M059J (cell line): Measurements from ENCODE around the gene BCKDK. TPM values are rescaled to one million over a fixed set of nuclear protein-coding genes. Genes with fewer than 3 reads are reported as not detected.
"Not testable (repeated sequence)": the region's sequence is repeated elsewhere in the genome, so short reads cannot be mapped to it uniquely, and the experiment has no call there.

ENCODE experiments used
- DNase-seq: peaks from one replicate; pipeline ENCODE4 v3.0.0-alpha.2; 2012; ENCODE audit warnings: low read depth
- total RNA-seq: library from RNA; depleted of rRNA; stranded (reverse); fragments of >200 nt; shearing (Covaris generic); gene quantifications from 2 replicates; pipeline ENCODE4 v1.2.3, GENCODE V29; 2014

BCKDK gene
- total RNA-seq, 1 experiment from 2014 or later: 57.7 TPM

DNA sequence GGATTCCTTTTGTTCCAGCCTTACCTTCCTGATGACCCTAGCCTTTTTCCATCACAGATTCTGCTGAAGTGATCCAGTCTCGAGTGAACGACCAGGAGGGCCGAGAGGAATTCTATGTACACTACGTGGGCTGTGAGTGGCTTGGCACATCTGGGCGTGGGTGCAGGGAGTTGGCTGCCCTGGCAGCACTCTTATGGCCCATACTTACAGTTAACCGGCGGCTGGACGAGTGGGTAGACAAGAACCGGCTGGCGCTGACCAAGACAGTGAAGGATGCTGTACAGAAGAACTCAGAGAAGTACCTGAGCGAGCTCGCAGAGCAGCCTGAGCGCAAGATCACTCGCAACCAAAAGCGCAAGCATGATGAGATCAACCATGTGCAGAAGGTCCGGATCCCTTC is 11.9 kb downstream of the BCKDK start:
- DNase-seq: no peak

DNA sequence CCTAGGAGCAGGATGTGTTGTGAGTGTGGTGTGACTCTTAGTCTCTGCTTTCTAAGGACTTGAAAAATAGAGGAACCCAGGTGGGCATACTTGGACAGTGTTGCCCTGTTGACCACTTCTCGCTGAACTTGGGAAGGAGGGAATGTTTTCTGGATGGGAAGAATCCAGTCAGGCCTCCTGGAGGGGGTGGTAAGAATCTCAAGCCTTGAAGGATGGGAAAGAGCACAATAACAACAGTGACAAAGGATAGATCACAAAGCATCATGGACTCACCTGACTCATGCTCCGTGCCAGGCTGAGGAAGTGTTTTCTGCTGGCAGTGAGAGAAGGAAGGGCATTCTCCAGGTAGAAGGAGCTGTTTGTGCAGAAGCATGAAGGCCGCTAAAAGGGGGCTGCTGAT is 17.7 kb downstream of the BCKDK start:
- no peak for DNase-seq

DNA sequence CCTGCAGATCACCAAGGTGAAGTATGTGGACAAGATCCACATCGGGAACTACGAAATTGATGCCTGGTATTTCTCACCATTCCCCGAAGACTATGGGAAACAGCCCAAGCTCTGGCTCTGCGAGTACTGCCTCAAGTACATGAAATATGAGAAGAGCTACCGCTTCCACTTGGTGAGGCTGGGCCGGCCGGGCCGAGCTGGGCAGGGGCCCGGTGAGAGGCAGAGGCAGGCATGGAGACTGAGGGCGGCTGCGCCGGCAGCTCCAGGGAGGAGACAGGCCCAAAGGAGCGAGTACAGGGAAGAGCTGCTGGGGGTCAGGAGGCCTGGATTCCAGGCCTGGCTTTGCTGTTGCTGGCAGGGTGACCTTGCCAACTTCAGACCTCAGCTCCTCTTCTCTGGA is 19.0 kb downstream of the BCKDK start:
- DNase-seq: no peak

DNA sequence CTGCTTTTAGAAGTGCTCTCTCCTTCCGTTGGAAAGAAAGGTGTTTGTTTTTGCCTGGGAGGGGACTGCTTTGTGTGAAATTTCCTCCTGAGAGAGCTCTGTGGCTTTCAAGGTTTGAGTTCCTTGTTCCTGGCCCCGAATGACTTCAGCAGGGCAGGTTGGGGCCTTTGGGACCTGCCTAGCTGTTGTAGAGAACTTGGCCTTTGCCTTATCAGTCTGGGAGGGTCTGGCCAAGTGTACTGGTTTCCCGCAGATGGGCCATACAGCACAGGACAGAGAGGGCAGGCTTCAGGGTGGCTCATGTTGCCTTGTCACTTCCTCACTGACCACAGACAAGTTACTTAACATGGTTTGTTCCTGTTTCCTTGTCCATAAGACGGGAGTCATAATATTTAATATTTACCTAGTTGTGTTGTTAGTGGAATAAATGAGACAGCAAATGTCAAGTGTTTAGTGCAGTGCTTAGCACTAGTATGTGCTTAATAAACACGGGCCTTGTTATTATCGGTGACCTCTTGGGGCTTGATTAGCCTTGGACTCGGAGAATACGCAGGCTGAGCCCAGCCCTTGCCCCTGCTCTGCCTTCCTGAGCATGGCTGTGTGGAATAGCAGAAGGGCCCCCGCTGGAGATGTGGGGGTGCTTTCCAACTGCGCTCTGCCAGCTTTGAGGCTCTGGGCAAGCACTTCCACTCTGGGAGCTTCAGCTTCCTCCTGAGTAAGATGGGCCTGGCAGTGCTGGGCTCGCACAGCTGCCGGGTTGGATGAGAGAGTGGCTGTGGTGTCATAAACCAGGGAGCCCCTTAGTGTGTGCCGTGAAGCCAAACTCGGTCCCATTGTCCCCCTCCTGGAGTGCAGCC is 20.8 kb downstream of the BCKDK start:
- no peak for DNase-seq

DNA sequence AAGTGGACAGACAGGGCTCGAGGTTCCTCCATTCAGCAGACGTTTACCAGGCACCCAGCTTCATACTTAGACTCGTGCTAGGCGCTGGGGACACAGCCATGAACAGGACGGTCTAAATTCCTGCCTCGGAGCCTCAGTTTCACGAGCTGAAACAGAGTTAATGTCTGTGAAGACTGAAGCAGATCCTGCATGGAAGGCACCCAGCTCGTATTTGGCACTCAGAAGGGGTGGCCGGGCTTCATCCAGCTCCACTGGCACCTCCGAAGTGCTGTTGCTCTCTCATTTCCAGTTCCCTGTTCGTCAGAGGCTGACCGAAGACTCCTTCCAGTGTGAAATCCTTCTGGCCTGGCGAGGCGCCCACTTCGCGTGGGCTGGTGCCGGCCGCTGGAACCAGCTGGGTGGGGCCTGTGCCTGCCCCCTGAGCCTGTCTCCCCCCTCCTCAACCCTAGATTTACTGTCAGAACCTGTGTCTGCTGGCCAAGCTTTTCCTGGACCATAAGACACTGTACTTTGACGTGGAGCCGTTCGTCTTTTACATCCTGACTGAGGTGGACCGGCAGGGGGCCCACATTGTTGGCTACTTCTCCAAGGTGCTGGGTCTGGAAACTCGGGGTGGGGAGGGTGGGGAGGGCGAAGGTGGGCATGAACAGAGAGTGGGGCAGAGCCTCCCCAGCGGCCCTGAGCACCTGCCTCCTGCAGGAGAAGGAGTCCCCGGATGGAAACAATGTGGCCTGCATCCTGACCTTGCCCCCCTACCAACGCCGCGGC is 21.6 kb downstream of the BCKDK start:
- DNase-seq: no peak

DNA sequence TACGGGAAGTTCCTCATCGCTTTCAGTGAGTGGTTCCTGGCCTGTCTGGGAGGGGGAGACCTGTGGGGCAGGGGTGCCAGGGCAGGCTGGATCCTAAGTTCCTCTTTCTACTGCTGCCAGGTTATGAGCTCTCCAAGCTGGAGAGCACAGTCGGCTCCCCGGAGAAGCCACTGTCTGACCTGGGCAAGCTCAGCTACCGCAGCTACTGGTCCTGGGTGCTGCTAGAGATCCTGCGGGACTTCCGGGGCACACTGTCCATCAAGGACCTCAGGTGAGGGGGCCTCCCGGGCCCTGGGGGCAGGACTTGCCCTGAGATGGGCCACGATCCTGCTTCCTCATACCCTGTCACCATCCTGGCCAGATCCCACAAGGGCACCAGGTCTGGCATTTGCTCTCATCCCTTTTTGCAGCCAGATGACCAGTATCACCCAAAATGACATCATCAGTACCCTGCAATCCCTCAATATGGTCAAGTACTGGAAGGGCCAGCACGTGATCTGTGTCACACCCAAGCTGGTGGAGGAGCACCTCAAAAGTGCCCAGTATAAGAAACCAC is 22.2 kb downstream of the BCKDK start:
- no peak for DNase-seq

DNA sequence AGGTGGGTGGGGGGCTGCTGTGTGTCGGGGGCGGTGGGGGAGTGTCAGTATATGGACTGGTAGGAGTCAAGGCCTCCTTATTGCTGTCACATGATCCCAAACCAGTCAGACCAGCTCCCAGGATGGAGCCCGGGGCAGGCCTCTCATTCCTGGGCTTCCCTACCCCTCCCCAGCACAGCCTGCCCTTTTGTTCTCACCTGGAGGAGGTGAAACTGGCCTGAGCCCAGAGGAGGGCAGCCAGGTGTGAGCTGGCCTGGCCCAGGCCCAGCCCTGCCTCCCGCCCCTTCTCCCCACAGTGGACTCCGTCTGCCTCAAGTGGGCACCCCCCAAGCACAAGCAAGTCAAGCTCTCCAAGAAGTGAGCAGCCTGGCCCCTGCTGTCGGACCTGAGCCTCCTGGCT is 22.7 kb downstream of the BCKDK start:
- no peak for DNase-seq

DNA sequence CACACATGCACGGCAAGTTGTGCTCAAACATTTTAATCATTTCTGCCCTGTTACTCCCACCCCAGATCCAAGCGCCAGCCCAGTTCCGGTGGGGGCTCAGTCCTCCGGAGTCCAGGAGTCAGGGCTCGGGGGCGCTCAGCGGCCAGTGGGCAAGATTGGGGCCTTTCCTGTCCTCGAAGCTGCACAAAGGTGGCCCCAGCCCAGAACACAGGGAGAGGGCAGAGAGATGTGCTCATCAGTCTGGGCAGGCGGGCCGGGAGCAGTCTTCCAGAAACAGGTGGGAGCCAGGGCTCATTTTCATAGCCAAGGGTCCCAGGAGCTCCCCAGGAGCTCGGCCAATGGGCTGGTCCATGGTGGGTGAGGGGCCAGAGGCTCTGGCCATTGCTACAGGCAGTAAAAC is 23.2 kb downstream of the BCKDK start:
- no peak for DNase-seq

DNA sequence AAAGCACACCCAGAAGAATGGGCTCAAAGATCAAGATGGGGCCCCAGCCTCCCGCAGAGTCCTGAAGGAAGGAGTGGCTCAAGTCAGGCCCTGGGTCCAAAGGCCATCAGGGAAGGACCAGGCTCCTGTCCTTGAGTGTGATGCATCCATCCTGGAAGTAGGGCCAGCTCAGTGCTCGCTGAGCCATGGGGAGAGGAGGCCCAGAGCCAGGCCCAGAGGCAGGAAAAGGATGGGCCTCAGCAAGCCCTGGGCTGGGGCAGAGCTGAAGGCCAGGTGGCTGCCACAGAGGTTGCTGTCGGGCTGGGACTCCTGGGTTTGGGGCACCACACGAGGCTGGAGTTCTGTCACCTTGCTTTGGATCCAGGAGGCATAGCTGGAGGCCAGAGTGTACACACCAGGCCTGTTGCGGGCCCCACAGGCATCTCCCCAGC is 23.7 kb downstream of the BCKDK start:
- no peak for DNase-seq

DNA sequence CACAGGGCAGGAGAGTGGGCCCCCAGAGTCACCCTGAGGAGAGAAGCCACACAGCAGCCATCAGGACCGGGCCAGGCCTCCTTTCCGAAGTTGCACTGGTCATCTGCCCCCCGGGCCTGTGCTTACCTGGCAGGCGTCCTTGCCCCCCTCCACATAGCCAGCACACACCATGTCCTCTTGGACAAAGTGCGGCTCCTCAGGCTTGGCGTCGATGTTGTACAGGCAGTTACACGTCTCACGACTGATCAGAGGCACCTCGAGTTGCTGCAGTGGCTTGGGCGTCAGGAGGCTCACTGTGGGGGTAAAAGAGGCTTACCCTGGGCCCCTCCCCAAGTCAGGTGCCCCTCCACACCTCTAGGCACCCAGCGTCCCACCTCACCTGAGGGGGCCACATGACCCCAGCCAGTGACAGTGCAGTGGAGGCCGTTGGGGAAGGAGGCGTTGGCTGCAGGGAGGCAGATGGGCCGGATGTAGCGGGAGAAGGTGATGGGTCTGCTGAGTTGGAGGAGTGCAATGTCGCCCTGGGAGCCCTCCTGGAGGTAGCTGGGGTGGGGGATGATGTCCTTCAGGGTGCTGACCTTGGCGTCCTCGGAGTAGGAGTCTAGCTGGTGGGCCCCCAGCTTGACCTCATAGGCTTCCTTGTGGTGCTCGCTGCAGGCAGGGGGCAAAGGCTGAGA is 24.3 kb downstream of the BCKDK start:
- DNase-seq: no peak

DNA sequence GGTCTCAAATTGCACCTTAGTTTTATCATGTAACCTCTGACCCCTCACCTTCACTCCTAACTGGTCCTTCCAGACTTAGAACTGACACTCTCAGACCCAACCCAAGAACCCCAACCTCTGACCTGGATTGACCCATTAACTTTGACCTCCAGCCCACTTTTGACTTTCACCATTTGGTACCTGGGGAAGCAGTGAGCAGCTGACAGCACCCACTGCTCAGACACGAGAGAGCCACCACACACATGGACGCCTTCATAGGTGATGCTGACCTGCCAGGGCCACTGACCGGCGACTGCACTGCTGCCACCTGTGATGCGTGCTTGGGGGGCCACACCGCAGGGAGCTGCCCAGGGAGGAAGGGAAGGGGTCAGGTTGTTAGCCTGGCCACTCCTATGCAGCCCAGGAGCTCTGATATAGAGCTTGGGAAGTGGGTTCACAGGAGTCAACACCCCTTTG is 24.9 kb downstream of the BCKDK start:
- DNase-seq: no peak

DNA sequence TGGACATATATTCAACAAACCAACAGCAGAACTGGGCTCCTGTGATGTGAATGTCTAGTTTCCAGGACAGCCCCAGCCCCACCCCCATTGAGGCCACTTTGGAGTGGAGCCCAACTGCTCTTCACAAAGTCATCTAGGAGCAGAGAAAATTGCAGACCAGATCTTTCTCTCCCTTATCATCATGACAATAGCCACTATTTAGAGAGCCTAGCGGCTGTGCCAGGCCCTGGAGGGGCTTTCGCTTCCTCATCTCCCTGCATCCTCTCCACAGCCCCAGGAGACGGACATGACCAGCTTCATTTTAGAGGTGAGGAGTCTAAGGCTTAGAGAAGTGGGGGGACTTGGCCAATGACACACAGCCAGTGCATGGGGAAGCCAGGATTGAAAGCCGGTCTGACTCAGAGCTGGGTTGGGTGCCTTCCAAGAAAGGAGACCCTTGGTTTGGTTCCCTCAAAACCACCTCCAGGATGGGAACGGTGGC is 25.9 kb downstream of the BCKDK start:
- peak; percentile 52 for DNase-seq

DNA sequence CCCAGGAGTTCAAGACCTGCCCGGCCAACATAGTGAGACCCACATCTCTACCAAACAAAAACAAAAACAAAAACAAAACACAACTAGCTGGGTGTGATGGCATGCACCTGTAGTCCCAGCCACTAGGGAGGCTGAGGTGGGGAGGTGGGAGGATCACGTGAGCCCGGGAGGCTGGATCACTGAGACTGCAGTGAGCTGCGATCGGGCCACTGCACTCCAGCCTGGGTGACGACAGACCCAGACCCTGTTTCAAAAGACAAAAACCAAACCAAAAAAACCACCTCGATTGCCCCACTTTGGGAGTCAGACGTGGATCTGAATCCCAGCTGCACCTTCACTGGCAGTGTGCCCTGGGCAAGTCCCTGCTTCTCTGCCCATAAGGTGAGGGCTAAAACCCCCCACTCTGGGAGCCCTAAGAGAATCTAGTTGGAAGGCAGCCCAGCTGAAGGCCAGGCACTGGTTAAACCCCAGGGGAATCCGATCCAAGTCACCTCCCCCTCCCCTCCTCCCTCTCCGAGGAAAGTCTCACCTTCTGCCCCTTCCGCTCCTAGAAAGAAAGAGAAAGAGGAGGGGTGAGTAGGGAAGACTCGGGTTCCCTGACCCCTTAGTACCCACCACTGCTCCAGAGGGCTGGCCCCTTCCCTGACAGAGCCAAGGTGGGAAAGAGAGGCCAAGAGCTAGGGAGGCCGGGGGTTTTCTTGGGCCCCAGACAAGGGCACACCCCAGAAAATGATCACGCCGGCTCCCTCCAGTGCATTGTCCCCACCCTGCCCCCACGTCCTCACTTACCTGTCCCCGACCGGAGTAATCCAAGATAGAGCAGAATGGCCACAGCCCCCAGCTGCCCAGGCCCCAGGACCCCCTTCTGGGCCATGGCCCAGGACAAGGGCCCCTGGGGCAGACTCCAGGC is 26.7 kb downstream of the BCKDK start:
- no peak for DNase-seq

DNA sequence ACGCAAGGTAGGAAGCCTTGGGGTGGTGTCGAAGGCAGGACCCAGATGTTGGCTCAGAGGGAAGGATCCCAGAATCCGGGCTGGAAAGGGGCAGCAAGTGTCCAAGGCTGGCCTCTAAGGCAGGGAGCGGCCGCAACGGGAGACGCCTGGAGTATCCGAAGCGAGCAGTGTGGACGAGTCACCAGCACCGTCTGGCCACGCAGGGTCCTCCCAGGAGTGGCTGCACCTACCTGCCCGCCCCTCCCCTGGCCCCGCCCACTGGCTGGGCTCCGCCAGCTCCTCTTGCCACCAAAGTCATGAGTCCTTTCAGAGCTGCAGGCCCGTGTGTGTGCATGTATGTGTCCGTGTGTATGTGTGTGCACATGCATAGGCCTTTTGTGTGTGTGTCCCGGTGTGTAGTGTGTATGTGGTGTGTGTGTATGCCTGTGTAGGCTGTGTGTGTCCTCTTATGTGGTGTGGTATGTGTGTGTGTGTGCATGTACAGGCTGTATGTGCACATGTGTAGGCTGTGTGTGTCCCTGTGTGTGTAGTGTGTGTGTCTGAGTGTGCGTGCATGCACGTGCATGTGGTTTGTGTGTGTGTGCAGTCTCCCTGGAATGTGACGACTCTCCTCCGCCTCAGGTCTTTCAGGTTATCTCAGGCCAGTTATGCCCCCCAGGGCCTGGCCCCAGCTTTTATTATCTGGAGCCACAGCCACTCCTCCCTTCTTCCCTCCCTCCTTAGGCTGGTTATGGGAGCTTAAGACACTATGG is 27.5 kb downstream of the BCKDK start, which contains the start of gene PRSS8:
Gene PRSS8, minus strand, starts transcription at position 193 of the 752 bp plus-strand sequence. CDS start 229 bp downstream, outside the sequence.
- DNase-seq: peak; percentile 32

DNA sequence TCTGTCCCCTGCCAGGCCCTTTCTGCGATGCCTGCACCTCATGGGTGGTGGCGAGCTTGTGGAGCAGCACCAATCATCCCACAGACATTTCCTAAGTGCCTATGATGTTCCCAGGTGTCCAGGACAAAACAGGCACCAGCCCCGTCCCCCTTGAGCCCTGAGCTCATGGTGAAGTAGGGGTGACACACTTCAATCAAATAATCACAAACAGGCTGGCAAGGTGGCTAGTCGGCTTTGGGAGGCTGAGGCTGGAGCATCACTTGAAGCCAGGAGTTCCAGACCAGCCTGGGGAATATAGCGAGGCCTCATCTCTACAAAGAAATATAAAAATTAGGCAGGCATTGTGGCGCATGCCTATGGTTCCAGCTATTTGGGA is 28.1 kb downstream of the BCKDK start:
- DNase-seq: no peak

DNA sequence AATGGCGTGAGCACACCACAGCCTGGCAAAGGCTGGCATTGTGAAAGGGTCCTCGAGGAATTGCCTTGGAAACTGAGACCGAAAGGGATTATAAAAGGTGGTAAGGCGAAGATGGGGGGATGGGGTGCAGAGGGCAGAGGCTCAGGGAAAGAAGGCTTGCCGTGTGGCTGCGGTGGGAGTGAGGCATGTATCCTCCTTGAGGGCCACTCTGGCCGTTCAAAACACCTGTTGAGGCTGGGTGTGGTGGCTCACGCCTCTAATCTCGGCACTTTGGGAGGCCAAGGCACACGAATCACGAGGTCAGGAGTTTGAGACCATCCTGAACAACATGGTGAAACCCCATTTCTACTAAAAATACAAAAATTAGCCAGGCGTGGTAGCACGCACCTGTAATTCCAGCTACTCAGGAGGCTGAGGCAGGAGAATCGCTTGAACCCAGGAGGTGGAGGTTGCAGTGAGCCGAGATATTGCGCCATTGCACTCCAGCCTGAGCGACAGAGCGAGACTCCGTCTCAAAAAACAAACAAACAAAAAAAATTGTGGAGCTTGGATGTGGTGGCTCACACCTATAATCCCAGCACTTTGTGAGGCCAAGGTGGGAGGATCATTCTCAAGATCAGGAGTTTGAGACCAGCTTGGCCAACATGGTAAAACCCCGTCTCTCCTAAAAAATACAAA is 28.8 kb downstream of the BCKDK start:
- not testable (repeated sequence) for DNase-seq

DNA sequence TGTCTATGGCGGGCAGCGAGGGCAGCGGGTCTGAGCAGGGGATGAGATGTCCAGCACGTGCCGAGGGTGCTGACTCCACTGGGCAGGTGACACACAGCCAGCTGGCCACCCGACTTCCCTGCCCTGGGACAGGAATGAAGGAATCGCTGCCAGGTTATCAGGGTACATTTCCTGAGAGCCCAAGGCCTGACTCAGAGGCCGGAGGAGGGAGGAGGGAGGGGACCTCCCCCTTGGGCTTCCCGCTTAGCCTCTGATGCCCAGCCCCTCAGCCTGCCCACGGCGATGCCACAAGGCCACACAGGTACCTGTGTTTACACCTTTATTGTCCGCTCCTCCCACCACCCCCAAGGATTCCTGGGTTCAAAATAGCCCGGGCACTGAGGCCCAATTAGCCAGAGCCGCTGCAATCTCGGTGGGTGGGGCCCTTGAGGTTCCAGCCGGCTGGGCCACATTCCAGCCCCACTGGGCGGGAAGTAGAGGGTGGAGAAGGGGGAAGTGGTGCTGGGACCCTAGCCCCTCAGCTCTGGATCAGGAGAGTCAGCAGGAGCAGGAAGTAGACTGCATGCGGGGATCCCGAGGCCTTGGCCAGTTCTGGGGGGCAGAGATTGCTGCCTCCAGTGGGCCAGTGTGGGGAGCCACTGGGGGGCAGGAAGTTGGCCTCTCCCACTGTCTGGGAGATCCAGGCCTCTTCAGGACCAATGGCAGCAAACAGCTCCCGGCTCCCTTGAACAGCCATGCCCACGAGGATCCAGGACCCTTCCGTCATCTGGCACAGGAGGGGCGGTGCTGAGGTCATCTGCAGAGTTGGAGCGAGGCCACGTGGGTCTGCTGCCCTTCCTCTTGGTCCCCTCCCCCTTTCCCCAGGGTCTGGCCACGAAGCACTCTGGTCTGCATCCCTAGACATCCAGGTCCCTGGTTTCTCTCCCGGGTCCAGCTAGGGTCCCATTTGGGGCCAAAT is 30.7 kb downstream of the BCKDK start:
- DNase-seq: peak; percentile 94

DNA sequence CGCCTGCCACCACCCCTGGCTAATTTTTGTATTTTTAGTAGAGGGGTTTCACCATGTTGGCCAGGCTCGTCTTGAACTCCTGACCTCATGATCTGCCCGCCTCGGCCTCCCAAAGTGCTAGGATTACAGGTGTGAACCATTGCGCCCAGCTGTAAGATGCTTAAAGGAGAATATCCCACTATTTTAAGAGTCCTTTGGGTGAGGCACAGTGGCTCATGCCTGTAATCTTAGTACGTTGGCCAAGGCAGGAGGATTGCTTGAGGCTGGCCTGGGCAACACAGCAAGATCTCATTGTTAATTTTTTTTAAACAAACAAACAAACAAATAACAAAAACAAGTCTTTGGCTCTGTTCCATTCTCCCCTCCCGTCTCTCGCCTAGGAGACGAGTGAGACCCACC is 32.9 kb downstream of the BCKDK start:
- not testable (repeated sequence) for DNase-seq
